HL-60/S4 treated with retinoic acid at 250 ng/mL for 4 days and 3 days (cell line): ENCODE results near the gene MST1.

Experiments
- in situ Hi-C: fragments of 300-500 bp; cut with MboI; formaldehyde crosslinking; loops from 2 replicates; pipeline ENCODE4 v1.7.0; 2022; ENCODE audit warnings: low sequenced_read_pairs

MST1 gene

DNA sequence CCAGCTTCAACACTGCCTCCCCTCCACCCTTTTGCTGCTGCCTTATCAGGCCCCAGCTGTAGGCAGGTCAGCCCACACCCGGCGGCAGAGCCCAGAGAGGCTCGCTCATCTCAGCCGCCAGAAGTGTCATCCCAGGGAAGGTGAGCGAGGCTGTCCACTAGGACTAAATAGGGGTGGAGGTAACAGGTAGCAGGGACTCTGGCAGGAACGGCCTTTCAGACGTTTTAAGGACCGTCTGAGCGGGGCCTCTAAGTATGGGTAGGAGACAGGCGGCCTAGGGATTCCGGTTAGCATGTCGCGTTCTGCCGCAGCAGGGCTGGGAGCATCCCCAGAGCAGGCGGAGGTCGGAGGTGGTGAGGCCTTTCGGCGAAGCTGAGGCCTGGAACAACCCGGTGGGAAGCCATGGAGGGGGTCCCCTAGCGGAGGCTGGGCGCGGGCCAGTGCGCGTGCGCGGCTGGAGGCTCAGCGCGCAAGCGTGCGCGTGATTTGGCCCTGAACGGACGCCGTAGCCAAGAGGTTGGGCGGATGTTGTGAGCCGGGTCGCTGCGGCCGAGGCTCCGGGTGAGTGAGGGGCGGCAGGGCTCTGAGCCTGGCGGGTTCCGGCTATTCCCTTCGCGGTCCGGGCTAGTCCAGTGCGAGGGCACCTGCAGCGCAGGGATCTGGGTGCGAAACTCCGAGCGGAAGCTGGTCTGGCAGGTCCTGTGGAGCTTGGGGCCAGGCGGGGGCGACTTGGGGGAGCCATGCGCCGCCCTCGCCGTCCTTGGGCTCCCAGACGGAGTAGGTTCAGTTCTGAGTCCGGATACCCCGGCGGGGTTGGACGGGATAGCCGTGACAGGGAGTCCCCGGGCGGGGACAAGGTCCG lies at the start of gene MST1, which contains the start of gene RNF123:
TSS of gene MST1 (minus strand) at position 429 of the 862 bp plus-strand sequence. CDS start 783 bp downstream, outside the sequence.
TSS of gene RNF123 (plus strand) at position 512 of the 862 bp plus-strand sequence. CDS start 1,609 bp downstream, outside the sequence.
- in situ Hi-C loops: no loop called here

DNA sequence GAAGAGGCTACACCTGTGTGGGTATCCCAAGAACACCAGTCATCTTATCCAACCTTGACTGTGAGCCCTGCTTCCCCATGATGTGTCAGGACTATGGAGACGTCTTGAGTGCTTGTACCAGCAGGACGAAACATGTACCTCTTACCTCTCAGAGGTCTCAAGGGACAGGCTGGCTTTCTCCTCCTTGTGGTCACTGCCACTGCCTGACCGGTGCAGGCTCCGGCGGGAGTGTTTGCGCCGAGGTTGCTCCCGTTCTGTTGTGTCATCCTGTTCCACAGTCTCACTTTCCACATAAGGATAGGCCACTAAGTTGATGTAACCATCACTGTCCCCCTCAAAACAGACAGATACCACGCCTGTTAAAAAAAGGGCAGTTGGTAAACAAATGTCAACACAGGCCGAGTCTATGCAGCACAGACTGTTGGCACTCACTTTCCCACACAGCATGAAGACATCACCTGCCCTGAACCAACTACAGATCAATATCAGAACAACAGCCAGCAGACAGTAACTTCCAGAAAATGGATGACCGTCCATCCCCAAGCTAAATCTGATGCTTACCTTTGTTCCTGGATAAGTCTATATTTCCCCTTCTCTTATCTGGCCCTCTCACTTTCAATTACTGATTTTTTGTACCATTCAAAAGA lies 48.9 kb upstream of the MST1 start:
- in situ Hi-C loops: no loop called here

DNA sequence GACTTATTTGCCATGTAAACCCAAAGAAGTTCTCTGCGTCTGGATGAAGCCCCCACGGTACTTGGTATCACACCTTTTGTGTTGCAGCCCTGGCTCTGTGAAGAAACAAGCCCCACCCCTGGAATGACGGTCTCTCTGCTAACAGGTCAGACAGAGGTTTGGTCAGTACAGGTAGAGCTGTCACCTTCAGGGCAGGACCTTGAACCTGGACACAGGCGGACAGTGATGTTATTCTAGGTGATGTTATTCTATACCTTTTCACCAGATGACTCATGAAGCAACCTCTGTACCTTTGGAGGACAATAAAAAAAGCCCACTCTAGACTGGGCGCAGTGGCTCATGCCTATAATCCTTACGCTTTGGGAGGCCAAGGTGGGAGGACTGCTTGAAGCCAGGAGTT lies 45.5 kb upstream of the MST1 start:
- in situ Hi-C loops: no loop called here

DNA sequence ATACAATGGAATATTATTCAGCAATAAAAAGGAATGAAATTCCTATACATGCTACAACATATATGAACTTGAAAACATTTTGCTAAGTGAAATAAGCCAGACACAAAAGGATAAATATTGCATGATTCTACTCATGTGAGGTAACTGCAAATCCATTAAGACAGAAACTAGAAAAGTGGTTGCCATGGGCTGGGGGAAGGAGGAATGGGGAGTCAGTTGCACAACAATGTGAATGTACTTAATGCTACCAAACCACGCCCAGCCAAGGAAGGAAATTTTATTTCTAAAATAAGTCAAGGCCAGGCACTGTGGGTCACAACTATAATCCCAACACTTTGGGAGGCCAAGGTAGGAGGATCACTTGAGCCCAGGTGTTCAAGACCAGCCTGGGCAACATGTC lies 44.3 kb upstream of the MST1 start:
- in situ Hi-C loops: no loop called here

DNA sequence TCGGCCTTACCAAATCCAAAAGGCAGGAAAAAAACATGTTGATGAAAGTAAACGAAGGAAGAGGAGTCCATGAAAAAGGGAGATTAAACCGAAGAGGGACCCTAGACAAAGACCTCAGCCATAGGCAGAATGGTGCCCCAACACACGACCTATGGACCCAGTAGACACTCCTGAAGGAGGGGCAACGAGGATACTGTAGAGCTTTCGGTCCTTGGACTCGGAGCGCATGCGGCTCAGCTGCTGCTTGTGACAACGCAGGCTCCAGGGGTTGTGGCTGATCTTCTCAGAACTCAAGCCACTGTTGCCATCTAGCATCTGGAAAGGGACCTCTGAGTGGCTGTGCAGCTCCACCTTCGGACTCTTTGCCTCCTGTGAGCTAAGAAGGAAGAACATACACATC lies 43.3 kb upstream of the MST1 start:
- in situ Hi-C loops: no loop called here

DNA sequence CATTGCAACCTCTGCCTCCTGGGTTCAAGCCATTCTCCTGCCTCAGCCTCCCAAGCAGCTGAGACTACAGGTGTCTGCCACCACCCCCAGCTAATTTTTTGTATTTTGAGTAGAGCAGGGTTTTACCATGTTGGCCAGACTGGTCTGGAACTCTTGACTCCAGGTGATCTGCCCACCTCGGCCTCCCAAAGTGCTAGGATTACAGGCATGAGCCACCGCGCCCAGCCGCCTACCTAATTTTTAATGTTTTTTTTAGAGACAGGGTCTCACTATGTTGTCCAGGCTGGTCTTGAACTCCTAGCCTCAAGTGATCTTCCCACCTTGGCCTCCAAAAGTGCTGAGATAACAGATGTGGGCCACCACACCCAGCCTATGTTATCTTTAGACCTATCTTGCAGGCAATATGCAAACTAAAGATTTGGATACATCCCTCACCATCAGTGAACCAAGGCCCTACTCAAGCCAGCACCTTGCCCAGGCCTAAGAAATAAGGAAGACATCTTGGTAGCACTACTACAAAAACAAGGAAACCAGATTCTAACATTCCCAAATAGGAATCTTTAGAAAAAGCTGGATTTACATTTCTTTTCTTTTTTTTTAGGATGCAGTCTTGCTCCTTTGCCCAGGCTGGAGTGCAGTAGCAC lies 40.8 kb upstream of the MST1 start:
- in situ Hi-C loops: no loop called here

DNA sequence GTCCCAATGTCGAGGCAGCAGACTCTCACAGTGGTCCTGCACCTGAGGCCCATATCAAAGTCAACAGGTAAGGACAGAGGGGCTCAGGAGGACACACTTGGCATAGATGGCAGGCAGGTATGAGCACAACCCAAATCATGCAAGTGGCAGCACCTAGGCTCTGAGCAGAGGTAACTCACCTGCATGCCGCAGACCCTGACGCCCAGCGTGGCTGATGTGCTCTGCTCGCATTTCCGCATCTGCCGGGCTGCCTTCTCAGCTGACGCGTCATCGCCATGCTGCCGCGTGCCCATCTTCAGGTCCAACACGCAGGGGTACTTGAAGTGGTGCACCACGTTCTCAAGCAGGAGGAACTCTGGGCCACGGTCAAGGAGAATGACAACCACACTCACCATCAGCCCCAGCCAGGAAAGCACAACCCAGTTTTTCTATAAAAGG lies 38.7 kb upstream of the MST1 start:
- in situ Hi-C loops: no loop called here

DNA sequence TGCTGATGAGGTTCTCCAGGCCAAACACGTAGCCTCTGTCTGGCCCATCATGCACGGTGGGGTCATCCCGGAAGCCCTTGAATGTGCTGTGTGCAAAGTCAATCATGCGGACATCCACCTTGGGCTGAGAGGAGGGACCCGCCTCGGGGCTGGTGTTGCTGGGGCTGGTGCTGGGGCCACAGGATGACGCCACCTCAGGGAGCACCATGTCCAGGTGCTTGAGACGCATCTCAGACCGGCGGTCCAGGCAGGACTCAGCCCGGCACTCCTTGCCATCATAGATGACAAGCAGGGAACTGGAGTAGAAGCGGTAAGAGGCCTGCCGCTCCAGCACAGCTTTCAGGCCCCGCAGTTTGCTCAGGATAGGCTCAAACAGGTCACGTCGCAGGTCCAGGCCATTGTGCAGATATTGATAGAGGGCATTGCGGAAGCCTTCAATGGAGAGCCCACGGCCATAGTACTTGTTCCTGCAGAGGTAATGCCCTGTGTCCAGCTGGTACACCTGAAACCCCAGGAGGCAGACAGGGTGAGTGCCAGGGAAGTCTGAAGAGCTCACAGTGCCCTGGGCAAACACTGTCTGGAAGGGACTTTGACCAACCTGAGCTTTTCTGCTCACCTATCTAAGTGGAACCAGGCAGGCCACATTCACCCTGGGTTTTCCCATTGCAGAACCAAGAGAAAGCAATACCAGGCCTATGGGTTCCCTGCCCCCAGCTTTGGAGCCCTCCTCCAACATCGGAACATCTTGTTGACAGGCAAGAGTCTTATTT lies 38.1 kb upstream of the MST1 start:
- in situ Hi-C loops: no loop called here

DNA sequence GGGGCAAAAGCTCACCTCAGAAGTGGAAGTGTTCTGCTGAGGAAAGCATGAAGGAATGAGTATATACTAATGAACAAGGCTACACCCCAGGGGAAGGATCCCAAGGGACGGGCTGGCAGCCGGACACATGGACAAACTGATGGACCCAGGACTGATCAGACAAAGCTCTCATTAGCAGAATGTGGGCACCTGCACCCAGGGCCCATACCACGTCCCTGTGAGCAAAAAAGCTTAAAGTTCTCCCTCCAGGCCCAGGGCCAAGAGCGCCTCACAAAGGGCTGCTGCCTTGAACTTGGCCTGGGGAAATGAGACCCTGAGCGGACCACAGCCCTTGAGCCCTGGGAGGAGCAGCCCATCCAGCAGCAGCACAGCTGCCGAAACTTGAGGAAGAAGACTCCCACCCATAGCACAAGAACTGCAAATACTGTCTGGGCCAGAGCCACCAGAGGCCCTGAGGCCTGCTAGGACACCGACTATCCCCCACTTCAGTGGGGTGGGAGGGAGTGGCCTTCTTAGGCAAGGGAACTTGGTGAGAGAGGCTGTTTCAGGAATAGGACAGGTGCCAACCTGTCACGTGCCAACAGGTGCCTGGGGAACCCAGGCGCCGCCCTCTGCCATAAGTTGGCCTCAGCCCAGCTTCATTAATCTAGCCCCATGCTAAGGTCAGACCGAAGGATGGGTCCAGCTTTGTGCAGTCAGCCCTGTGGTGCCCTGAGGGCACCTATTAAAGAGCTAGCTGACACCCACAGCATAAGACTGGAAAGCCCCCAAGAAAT lies 36.8 kb upstream of the MST1 start:
- in situ Hi-C loops: no loop called here

DNA sequence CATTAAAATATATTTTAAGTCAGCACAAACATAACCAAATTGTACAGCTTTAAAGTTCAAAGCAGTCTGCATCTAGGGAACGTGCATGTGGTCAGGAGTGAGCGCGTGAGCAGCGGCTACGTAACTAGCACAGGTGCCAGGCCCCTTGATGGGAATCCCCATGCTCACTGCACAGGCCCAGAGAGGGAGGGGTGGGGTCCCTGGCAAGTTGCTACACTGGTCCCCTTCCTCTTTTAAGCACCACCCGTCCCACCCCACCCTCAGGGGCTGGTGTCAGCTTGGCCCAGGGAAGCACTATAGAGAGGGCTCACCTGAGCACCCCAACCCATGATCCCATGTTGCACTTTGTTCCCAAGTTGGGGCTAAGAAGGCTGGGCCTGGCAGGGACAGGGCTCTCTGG lies 35.3 kb upstream of the MST1 start:
- in situ Hi-C loops: no loop called here

DNA sequence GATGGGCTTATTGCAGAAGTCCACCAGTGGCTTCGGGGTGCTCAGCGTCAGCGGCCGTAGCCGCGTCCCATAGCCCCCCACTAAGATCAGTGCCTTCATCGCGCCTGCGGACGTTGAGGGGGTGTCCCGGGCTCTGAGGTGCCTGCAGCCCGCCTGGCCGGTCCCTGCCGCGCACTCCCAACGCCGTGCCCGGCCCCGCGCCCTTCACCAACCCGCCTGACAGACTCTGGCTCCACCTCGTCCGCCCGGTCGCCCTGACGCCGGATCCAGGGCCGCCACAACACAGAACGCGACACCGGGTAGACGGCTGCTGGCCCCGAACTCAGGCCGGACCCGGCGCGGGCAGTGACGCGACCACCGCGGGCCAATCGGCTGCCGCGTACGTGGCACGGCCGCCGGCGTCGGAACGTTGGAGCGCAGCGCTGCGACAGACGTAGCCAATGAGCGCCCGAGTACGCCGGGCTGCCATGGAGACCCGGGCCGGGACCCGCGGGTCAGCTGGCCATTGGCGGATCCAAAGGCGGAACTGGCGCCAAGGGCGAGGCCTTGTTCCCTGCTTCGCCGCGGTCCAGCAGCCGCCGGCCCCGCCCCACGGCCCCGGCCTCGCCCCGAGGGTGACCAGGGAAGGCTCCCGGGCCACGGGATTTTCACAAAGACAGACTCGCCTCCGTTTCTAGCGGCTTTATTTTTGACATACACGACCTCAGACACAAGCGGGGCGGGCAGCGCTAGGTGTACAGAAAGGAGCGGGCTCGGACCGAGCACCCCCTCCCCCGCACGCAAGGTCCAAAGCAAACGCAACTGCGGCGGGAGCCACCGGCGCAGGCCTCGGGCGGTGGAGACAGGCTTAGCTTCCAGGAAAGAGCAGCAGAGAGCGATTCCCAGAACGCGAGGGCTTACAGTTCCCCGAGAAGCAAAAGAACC lies 34.6 kb upstream of the MST1 start, which contains the start of gene GMPPB:
TSS of gene GMPPB (minus strand) at position 324 of the 924 bp plus-strand sequence. CDS start at position 99, 225 bp downstream.
- in situ Hi-C loops: no loop called here

DNA sequence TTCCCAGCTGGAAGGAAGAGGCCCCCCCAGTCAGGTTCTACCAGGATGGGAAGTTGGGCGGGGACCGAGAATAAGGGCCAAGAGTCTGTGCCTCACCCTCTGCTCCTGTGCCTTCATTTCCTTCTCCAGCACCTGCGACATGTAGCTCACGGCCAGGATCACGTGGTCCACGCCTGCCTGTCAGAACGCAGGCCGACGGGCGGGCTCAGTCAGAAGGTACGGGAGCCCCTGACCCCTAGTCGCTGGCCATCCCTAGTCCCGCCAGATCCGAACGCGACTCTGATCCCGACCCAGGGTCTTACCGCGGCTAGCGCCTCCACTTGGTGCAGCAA lies 34.0 kb upstream of the MST1 start:
- in situ Hi-C loops: no loop called here

DNA sequence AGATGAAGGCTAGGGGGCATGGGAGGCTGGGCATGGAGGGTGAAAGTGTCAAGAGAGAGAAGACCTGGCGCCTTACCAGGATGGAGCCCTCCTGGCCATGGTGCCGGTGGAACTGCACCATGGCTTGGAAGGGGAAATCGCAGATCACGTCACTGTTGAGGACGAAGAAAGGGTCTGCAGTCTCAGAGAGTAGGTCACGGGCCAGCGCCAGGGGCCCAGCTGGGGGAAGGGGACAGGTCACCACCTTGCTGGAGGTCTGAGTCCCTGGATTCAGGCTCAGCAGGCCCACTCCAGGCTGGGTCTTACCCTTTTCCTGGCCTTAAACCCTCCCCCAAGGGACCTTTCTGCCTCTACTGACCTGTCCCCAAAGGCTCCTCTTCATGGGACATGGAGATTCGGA lies 33.6 kb upstream of the MST1 start:
- in situ Hi-C loops: no loop called here

DNA sequence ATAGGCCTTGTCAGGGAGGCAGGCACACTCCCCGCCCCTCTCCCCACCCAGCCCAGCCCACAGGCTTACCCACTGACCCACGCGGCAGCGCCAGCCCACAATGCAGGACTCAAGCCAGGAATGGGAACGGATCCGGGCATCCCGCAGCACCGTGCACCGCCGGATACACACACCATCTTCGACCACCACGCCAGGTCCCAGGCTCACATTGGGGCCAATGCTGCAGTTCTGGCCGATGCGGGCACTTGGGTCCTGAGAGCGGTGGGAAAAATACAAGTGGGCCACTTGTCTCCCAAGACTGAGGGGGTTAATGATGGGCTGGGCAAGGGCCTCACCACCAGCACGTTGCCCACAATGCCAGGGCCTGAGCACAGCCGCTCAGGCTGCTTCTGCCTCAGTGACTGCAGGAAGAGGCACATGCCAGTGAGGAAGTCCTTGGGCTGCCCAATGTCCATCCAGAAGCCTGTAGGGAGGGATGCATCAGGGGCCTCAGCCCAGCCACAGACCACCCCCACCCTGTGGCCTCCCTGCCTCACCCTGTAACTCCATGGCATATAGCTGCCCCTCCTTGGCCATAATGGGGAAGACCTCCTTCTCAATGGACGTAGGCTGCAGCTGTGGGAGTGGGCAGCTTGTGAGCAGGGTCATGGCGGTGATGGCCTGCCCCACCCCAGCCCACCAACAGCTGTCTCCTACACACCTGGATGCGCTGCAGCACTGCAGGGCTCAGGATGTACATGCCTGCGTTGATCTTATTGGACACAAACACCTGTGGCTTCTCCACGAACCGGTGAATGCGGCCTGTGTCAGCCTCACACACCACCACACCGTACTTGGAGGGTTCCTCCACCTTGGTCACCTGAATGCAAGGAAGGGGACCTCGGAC lies 32.9 kb upstream of the MST1 start:
- in situ Hi-C loops: no loop called here

DNA sequence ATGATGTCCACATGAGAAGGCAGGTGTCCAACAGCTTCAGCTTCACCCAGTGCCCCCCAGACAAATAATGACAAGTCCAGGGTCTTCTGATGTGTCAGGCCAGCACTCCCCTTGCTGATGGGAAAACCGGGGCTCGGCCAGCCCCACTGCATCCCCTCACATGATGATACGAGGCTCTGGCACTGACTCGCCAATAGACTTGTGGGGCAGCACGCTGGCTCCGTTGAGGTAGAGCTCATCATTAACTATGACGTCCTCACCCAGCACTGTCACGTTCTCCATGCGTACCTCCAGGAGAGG lies 32.3 kb upstream of the MST1 start:
- in situ Hi-C loops: no loop called here

DNA sequence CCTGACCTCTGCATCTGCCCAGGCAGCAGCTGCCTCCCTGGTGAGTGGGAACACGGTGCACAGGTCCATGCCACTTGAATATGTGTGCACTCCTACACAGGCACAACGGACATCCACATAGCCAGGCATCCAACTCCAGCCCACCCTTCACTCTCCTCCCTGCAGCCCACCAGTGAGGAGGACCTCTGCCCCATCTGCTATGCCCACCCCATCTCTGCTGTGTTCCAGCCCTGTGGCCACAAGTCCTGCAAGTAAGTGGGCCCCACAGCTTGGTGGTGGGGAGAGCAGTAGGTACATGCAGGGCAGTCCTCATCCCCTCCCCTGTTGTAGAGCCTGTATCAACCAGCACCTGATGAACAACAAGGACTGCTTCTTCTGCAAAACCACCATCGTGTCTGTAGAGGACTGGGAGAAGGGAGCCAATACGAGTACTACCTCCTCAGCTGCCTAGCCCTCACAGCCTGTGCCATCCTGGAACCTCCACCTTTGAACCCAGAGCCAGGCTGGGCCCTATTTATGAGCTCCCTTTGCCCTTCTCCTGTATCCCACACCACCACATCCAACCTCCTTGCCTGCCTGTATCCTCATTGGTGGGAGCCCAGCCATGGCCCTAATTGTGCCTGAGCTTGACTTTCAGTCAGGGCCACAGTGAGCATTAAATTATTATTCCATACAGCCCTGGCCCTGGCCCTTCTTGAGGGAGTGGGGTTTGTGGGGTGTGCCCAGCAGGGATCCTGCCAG lies 31.8 kb upstream of the MST1 start:
- in situ Hi-C loops: no loop called here

DNA sequence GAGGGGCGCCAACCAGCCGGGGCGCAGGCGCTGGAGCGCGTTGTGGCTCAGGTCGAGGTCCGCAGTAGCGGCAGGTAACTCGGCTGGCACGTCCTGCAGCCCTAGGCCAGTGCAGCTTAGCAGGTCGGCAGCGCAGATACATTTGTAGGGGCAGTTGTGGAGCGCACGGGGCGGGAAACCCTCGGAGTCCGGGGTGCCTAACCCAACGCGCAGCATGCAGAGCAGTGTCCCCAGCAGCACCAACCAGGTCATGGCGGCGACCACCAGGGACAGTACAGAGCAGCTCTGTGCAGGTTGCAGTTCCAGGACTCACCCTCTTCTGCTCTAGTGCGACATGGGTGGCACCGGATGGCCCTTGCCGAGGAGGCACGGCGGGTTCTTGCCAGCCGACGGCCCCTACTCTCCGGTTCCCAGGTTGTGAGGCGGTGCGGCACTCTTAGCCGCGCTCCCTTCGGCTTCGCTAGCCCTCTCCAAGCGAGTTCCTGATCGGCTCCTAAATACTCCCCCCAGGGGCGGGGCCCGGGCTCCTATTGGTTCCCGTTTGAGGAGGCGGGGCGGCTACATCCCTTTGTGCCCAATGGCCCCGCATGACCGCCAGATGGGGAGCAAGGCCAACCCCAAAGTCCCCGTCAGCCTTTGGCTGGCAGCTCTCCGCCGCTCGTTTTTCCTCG lies 30.1 kb upstream of the MST1 start, which contains the start of gene AMIGO3:
TSS of gene AMIGO3 (minus strand) at position 471 of the 671 bp plus-strand sequence. CDS start at position 252, 219 bp downstream.
- in situ Hi-C loops: no loop called here
